GM21576 (cell line): ENCODE results near the gene PCSK7.

ENCODE experiments used
- ATAC-seq: cut with Tn5 transposase; IDR thresholded peaks from one replicate; pipeline ENCODE4 v1.9.1; 2021; ENCODE audit warnings: mild to moderate bottlenecking, moderate library complexity; ENCODE audit not compliant: unreplicated experiment

Gene PCSK7

GRCh38 chr11:117166491-117166890, 65.4 kb downstream of the PCSK7 start:
- ATAC-seq = no peak

GRCh38 chr11:117160826-117161225, 71.0 kb downstream of the PCSK7 start:
- ATAC-seq = no peak

DNA sequence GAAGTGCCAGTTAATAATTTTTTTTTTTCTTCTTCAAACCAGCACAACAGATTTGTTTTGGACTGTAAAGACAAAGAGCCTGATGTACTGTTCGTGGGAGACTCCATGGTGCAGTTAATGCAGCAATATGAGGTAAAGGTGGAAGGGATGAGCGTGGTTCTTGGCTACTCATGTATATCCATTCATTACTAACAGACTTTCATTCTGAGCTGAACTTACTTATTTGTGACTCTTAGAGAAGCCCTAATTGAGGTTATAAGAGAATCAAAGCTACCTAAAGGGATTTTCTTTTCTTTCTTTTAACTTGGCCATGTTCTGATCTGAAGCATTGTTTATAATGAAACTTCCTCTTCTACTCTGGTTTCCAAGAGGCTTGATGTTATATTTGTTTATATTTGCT, 72.0 kb downstream of the PCSK7 start:
- no peak for ATAC-seq

GRCh38 chr11:117157507-117157906, 74.4 kb downstream of the PCSK7 start:
- ATAC-seq = no peak

DNA sequence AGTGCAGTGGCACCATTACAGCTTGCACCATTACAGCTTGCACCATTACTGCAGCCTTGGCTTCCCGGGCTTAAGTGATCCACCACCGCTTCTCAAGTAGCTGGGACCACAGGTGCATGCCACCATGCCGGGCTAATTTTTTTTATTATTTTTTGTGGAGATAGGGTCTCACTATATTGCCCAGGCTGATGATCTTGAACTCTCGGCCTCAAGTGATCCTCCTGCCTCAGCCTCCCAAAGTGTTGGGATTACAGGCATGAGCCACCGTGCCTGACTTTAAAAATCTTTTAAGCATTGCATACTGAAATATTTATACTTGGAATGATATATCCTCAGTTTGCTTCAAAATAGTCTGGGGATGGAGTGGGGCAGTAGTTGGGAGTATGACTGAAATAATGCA, 77.4 kb downstream of the PCSK7 start:
- no peak for ATAC-seq
